GM12892 (cell line): Measurements from ENCODE around the gene TTC31.

Source experiments
- POLR2A ChIP-seq: IDR thresholded peaks from 2 replicates; pipeline ENCODE4 v1.6.1; 2011; ENCODE audit warnings: low read depth, low read length, control low read depth
- POLR2AphosphoS5 ChIP-seq: IDR thresholded peaks from 2 replicates; pipeline ENCODE4 v1.6.1; 2011; ENCODE audit warnings: low read depth, low read length, control low read depth
- TAF1 ChIP-seq: IDR thresholded peaks from 2 replicates; pipeline ENCODE4 v1.6.1; 2011; ENCODE audit warnings: low read depth, mild to moderate bottlenecking, control low read depth, low read length, borderline replicate concordance

- TF ChIP-seq POLR2A (no peak), POLR2AphosphoS5 (no peak), TAF1 (no peak)
Observed at GRCh38 chr2:74514368-74515270, 31.7 kb downstream of the TTC31 start, which contains the start of gene TLX2.
